Activated naive CD8-positive, alpha-beta T cell treated with anti-CD3 and anti-CD28 coated beads, Interleukin-2, amount 50 U/mL, for 24 hours (primary cell): ENCODE measurements around the gene KCNK7.

Source experiments
- ATAC-seq: fragments of 150-1000 bp; cut with Tn5 transposase; one replicate; pipeline ENCODE4 v1.10.0; 2021
- DNase-seq: peaks from one replicate; pipeline ENCODE4 v3.0.0; 2021
- H3K27ac Mint-ChIP-seq: one replicate; pipeline ENCODE4 v1.8.0; 2021; ENCODE audit warnings: mild to moderate bottlenecking, mixed read lengths
- H3K27me3 Mint-ChIP-seq: one replicate; pipeline ENCODE4 v1.8.0; 2021; ENCODE audit warnings: mixed read lengths
- H3K36me3 Mint-ChIP-seq: one replicate; pipeline ENCODE4 v1.8.0; 2021; ENCODE audit warnings: low read depth, mixed read lengths
- H3K4me1 Mint-ChIP-seq: one replicate; pipeline ENCODE4 v1.8.0; 2021; ENCODE audit warnings: mixed read lengths
- H3K4me3 Mint-ChIP-seq: one replicate; pipeline ENCODE4 v1.8.0; 2021; ENCODE audit warnings: mild to moderate bottlenecking, moderate library complexity, mixed read lengths
- H3K9me3 Mint-ChIP-seq: one replicate; pipeline ENCODE4 v1.8.0; 2021; ENCODE audit warnings: mixed read lengths

Gene KCNK7

DNA sequence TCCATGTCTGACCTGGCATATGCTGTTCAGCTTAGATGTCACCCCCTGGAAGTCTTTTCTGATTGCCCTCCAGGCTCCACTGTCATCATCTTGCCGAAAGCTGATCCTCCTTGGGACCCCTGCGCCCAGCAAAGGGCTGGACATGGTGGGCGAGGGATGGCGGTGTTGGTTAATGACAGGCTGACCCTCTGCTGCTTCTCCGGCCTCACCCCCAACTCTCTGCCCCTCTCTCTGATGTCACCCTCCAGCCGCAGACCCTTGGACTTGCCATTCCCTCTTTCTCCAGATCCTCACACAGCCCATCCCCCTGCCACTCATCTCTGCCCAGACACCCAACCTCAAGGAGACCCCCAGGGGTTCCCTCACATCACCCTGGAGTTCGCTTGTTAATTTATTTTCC lies 17.5 kb downstream of the KCNK7 start:
- H3K4me1 Mint-ChIP-seq, result peaks cover 38% of the 10 kb centered on the region

DNA sequence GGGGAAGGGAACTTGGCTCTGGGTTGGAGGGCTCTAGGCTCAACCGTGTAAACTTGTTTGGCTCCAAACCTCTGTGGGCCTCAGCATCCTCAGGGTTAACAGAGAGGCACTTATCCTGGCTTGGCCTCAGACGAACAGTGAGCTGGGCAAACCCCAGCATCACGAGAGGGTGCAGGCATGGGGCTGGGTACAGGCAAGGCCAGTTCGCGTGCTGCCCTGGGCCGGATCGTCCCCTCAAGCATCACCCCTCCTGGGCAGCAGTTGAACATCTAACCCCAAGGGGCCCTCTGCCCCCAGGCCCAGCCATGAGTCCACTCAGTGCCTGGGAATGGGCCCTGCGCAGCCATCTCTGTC lies 17.9 kb downstream of the KCNK7 start:
- DNase-seq, result no peak
- Mint-ChIP-seq H3K36me3 (peaks cover 23% of the 10 kb centered on the region), H3K27me3 (no peaks in the 10 kb centered on the region), H3K4me3 (peak overlapping the region; percentile 86), H3K27ac (peak overlapping the region; percentile 39), H3K9me3 (no peaks in the 10 kb centered on the region), H3K4me1 (peaks cover 40% of the 10 kb centered on the region)
- ATAC-seq, result no peak

More for the DNA sequence above, 17.5 kb downstream of the KCNK7 start:
- Mint-ChIP-seq H3K9me3 (no peaks in the 10 kb centered on the region), H3K27ac (peak overlapping the region; percentile 39), H3K27me3 (no peaks in the 10 kb centered on the region), H3K36me3 (peaks cover 21% of the 10 kb centered on the region), H3K4me3 (peak overlapping the region; percentile 86)
- no peak for ATAC-seq
- no peak for DNase-seq

DNA sequence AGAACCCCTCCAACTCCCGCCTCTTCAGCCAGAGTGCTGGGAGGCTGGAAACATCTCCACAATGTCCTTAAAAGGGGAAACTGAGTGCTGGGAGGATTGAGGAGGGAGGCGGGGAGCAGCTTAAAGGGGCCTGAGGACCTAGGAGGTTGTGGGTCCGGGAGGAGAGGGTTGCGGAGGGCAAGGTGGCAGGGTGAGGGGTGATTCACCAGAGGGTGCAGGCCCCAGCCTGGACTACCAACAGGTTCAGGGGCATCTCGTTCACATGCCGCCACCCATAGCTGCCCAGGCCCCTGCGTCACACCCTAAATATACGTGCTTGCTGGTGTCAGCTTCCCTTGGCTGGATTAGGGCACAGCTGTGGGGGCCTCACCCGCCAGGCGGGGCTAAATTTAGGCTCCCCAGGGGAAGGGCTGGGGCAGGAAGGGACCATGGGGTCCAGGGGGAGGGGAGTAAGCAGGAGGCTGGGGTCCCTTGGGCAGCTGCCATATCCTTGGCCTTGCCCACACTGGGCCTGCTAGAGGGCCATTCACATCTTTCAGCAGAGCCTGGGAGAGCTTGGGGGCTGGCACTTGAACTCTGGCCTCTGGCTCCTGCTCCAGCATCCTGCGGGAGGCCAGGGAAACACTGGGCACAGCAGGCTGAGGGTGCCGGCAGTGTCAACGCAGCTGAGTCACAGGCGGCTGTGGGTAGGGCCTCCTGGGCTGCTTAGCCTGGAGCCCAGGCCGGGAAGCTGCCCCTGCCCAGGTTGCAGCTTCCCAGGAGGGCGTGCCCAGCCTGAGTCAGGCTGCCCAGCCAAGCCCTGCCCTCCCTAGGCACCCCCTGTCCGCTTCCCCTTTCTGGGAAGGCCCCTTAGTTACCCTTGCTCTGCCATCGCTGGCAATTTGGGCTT lies 18.5 kb downstream of the KCNK7 start:
- DNase-seq (peak; percentile 58), ATAC-seq (peak; percentile 14)
- Mint-ChIP-seq H3K4me1 (peaks cover 42% of the 10 kb centered on the region), H3K27me3 (no peaks in the 10 kb centered on the region), H3K9me3 (no peaks in the 10 kb centered on the region), H3K27ac (peak overlapping the region; percentile 79), H3K36me3 (peaks cover 23% of the 10 kb centered on the region), H3K4me3 (peak overlapping the region; percentile 86)

DNA sequence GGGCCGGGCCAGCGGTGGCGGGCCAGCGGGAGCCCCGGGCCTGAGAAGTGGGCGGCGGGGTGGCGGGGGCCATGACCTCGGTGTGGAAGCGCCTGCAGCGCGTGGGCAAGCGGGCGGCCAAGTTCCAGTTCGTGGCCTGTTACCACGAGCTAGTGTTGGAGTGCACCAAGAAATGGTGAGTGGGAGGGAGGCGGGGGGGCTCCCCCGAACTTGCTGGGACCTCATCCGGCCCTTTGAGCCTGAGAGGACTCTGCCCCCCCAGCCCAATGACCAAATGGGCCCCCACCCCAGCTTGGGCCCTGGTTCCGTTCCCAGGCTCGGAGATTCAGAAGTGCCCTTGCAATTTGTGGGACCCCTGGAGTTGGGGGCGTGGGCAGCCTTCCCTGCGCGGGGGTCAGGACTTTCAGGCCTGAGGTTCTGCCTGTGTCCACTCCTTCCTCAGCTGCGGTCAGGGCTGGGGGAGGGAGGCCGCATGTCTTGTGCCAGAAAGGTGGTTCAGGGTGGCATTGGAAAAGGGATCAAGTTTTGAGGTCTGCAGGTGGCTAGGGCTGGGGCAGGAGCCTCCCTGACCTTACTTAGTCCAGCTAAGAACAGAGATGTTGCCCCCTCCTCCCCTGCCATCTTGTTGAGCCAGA lies 19.3 kb downstream of the KCNK7 start:
- peak; percentile 50 for DNase-seq
- peaks cover 22% of the 10 kb centered on the region for H3K36me3 Mint-ChIP-seq
- no peak for ATAC-seq
- H3K27ac Mint-ChIP-seq, result peak overlapping the region; percentile 79
- no peaks in the 10 kb centered on the region for H3K27me3 Mint-ChIP-seq
- H3K9me3 Mint-ChIP-seq, result no peaks in the 10 kb centered on the region
- peaks cover 50% of the 10 kb centered on the region for H3K4me1 Mint-ChIP-seq
- H3K4me3 Mint-ChIP-seq, result peak overlapping the region; percentile 86

DNA sequence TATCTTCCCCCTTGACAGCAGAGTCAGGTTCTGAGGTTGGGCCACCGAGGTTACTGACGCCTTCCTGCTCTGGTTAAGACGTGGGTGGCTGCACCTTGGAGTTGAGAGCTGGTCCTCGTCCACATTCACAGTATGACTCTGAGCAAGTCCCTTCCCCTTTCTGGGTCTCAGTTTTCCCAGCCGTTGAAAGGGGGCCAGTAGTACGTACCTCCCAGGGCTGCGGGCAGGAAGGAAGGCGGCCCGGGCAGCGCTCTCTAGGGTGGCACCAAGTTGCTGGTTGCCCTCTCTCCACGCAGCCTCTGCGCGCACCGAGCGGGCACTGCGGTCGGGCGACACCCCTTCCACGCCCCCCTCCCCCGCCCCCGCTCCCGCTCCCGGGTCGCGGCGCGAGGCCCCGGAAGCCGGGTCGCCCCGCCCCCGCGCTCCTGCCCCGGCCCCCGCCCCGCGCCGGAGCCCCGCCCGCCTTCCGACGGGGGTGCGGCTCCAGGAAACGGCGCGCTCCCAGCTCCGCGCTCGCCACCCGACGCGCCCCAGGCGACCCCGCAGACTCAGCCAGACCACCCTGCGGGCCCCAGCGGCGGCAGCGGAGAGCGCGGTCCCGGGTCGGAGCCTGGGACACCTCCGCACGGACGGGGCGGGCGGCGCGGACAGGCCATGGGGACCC lies 19.9 kb downstream of the KCNK7 start, which contains the start of gene EHBP1L1:
Gene EHBP1L1 (plus strand): TSS at position 486 of the 664 bp plus-strand sequence. CDS start 250 bp downstream, outside the sequence.
- H3K4me1 Mint-ChIP-seq, result peaks cover 53% of the 10 kb centered on the region
- ATAC-seq, result peak; percentile 47
- H3K36me3 Mint-ChIP-seq, result peaks cover 21% of the 10 kb centered on the region

DNA sequence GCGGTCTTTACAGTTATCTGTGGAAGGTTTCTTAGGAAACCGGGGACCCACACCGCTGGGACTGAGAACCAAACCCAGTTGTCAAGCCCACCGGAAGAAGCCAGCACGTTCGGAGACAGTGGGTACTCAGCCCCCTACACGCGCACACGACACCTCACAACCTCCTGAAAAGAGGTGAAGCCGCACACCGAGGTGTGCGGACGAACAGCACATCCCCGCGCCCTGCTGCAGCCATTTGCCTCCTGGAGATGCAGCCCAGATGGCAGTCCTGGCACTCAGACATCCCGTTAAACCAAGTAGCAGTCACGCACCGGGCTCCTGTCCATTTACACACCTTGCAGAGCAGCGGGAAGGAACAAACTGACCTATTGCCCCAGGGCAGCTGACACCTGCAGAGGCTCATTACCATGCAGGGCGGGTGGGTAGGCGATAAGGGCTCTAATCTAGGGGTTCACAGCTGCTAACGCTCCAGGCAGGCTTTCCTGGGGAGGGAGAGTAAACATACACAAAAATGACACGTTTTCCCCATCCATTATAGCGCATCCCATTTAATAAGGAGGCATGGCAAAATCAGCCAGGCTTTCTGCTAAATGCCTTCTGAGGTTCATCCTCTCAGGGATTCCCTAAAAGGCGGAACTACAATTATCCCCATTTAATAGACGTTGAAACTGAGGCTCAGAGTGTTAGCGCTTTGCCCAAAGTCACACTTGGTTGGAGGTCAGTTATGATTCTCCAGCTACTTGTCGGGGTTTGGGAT lies 20.6 kb downstream of the KCNK7 start:
- peaks cover 20% of the 10 kb centered on the region for H3K36me3 Mint-ChIP-seq
- DNase-seq, result no peak
- no peak for ATAC-seq
- H3K27ac Mint-ChIP-seq, result peak overlapping the region; percentile 91
- H3K9me3 Mint-ChIP-seq, result no peaks in the 10 kb centered on the region
- peaks cover 57% of the 10 kb centered on the region for H3K4me1 Mint-ChIP-seq
- H3K27me3 Mint-ChIP-seq, result no peaks in the 10 kb centered on the region
- H3K4me3 Mint-ChIP-seq, result peak overlapping the region; percentile 86

More for the DNA sequence above, 19.9 kb downstream of the KCNK7 start, which contains the start of gene EHBP1L1:
- peak within 1 kb of the TSS; percentile 91 for H3K27ac Mint-ChIP-seq
- H3K27me3 Mint-ChIP-seq, result no peaks in the 10 kb centered on the region
- H3K4me3 Mint-ChIP-seq, result peak within 1 kb of the TSS; percentile 86
- peak; percentile 78 for DNase-seq
- no peaks in the 10 kb centered on the region for H3K9me3 Mint-ChIP-seq

DNA sequence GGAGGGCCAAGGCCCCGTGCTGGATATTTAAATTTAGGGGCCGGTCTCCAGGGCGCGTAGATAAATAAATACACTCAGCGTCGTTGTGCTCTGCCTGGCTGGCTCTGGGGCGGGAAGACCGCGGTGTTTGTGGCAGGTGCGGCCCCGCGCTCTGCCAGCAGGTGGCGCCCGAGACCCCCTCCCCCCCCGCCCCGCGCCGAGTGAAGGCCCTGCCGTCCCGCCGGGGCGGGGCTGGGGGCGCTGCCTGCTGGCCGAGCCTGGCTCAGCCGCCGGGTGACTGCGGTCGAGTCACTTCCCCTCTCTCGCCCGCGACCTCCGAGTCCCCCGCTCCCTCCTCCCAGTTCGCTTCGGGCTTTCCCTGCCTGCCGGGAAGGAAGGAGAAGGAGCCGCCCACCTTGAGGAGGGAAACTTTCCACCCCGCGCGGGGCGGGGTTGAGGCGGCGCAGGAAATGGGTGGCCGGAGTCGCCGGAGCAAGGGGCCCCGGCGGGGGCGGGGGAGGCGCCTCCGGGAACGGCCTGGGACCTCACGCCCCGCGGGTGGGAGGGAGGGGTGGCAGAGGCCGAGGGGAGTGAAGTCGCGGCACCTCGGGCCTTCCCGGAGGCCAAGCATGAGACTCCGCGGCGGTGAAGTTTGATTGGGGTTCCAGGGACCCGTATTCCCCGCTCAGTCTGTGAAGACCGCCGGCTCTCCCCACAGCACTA lies 21.3 kb downstream of the KCNK7 start:
- peaks cover 18% of the 10 kb centered on the region for H3K36me3 Mint-ChIP-seq

DNA sequence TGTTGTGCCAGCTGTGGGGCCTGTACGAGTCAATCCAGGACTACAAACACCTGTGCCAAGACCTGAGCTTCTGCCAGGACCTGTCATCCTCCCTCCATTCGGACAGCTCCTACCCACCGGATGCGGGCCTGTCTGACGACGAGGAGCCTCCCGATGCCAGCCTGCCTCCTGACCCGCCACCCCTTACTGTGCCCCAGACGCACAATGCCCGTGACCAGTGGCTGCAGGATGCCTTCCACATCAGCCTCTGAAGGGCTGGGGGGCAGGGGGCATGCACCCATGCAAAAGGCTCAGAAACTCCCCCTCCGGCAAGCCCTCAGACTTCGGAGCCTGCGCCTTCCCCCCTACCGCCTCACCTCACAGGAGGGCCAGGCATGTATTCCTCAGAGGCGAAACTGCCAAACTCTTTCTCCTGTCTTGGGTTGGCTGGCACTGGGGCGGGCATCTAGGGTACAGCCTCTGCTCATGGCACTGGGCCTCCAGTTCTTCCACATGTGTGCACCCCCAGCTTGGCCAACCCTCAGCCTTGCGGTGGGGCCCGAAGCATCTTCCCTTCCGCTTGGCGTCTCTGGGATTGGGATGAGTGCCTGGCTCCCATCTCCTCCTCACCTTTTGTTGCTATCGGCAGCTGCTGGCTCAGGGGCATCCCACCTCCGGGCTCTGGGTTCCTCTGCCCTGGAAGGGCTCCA lies 22.1 kb downstream of the KCNK7 start:
- H3K27ac Mint-ChIP-seq, result peak overlapping the region; percentile 80
- peaks cover 19% of the 10 kb centered on the region for H3K36me3 Mint-ChIP-seq
- peak overlapping the region; percentile 80 for H3K4me3 Mint-ChIP-seq
- ATAC-seq, result no peak
- no peaks in the 10 kb centered on the region for H3K27me3 Mint-ChIP-seq
- no peak for DNase-seq
- H3K9me3 Mint-ChIP-seq, result no peaks in the 10 kb centered on the region
- peaks cover 64% of the 10 kb centered on the region for H3K4me1 Mint-ChIP-seq

More for the DNA sequence above, 21.3 kb downstream of the KCNK7 start:
- no peaks in the 10 kb centered on the region for H3K27me3 Mint-ChIP-seq
- peaks cover 59% of the 10 kb centered on the region for H3K4me1 Mint-ChIP-seq
- peak overlapping the region; percentile 86 for H3K4me3 Mint-ChIP-seq
- peak; percentile 95 for DNase-seq
- ATAC-seq, result peak; percentile 18
- H3K9me3 Mint-ChIP-seq, result no peaks in the 10 kb centered on the region
- H3K27ac Mint-ChIP-seq, result peak overlapping the region; percentile 91

DNA sequence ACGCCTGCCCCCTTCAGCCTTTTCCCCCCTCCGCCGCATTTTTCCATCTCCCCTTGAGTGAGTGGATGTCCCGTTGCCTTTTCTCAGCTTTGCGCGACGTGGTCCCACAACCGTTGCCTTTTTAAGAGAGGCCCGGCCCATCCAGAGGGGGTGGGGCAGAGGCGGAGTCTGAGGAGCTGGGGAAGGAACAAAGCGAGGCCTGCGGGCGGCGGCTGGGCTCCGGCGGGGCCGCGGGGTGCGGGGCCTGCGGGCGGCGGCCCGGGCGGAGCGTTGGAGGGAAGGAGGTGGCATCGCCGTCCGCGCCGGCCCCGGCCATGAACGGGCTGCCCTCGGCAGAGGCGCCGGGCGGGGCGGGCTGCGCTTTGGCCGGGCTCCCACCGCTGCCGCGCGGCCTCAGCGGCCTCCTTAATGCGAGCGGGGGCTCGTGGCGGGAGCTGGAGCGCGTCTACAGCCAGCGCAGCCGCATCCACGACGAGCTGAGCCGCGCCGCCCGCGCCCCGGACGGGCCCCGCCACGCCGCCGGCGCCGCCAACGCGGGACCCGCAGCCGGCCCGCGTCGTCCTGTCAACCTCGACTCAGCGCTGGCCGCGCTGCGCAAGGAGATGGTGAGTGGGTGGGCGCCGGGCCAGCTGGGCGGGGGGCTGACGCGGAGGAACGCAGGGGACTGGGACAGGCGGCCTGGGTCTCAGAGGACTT lies 23.1 kb downstream of the KCNK7 start, which contains the start of gene FAM89B:
Gene FAM89B (plus strand): TSS at position 183 of the 696 bp plus-strand sequence. CDS start 132 bp downstream, at position 315.
- H3K27me3 Mint-ChIP-seq, result no peaks in the 10 kb centered on the region
- peaks cover 61% of the 10 kb centered on the region for H3K4me1 Mint-ChIP-seq
- no peaks in the 10 kb centered on the region for H3K9me3 Mint-ChIP-seq
- H3K4me3 Mint-ChIP-seq, result peak within 1 kb of the TSS; percentile 99
- peaks cover 20% of the 10 kb centered on the region for H3K36me3 Mint-ChIP-seq
- H3K27ac Mint-ChIP-seq, result peak within 1 kb of the TSS; percentile 90
- ATAC-seq, result peak; percentile 3
- peak; percentile 91 for DNase-seq

DNA sequence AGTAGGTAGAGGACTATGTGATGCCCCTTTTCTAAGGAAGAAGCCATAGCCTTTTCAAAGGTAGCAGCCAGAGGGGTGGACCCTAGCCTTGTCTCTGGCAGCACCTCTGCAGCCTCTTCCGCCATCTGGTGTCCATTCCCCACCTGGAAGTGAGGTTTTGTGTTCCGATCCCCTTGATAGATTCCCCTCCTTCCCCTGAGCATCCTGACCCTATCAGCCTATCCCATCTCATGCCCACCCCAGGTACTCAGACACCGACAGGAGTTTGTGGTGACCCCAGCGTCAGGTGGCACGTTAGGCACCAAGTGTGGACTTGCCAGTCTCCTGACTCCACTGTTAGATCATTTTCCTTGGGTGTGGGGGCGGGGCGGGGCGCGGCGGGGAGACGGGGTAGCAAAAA lies 23.7 kb downstream of the KCNK7 start:
- H3K27ac Mint-ChIP-seq, result peak overlapping the region; percentile 90
- H3K27me3 Mint-ChIP-seq, result no peaks in the 10 kb centered on the region
- ATAC-seq (no peak), DNase-seq (no peak)
- H3K4me1 Mint-ChIP-seq, result peaks cover 62% of the 10 kb centered on the region
- H3K36me3 Mint-ChIP-seq, result peaks cover 20% of the 10 kb centered on the region
- H3K9me3 Mint-ChIP-seq, result no peaks in the 10 kb centered on the region
- peak overlapping the region; percentile 99 for H3K4me3 Mint-ChIP-seq

DNA sequence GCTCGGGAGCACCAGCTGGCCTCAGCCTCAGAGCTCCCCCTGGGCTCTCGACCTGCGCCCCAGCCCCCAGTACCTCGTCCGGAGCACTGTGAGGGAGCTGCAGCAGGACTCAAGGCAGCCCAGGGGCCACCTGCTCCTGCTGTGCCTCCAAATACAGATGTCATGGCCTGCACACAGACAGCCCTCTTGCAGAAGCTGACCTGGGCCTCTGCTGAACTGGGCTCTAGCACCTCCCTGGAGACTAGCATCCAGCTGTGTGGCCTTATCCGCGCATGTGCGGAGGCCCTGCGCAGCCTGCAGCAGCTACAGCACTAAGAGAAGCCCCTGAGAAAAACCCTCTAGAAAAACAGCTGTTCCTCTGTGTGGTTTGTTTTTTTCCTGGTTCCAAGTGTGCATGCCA lies 24.2 kb downstream of the KCNK7 start:
- Mint-ChIP-seq H3K27ac (peak overlapping the region; percentile 93), H3K9me3 (no peaks in the 10 kb centered on the region), H3K4me1 (peaks cover 63% of the 10 kb centered on the region), H3K27me3 (no peaks in the 10 kb centered on the region), H3K4me3 (peak overlapping the region; percentile 99), H3K36me3 (peaks cover 20% of the 10 kb centered on the region)
- no peak for ATAC-seq
- DNase-seq, result no peak

DNA sequence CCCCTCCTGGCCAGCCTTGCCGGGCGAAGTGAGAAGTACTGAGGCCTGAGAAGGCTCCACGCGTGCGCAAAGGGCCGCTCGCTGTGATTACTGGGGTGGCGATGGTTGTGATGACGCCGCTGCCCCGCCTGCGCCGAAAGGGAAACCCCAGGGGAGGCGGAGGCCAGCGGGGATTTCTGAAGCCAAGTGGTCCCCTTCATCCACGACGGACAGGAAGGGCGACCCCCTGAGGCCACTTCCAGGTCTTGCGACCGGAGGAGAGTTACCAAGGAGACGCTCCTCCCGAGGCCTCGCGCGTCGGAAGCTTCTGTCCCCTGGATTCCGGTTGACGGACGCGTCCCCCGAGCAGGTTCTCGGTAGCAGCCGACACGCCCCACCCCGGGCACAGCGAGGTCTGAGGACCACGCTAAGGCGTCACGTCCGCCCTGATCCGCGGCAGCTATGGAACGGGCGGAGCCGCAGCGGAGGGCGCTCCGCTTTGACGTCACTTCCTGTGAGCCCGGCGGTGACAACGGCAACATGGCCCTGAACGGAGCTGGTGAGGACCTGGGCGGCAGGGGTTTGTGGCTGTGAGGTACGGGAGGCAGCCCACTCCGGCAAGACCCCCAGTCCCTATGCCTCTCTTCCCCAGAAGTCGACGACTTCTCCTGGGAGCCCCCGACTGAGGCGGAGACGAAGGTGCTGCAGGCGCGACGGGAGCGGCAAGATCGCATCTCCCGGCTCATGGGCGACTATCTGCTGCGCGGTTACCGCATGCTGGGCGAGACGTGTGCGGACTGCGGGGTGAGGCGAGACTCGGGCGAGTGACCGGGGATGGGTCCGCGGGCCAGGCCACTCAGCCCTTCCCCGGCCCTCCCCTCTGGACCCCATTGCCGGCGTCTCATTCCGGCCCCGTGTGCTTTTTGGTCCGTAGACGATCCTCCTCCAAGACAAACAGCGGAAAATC lies 25.4 kb downstream of the KCNK7 start, which contains the start of gene ZNRD2:
Gene ZNRD2 (plus strand): TSS at position 505 of the 946 bp plus-strand sequence. CDS start 15 bp downstream, at position 520.
- no peaks in the 10 kb centered on the region for H3K27me3 Mint-ChIP-seq
- no peaks in the 10 kb centered on the region for H3K9me3 Mint-ChIP-seq
- peak; percentile 82 for ATAC-seq
- H3K4me1 Mint-ChIP-seq, result peaks cover 70% of the 10 kb centered on the region
- H3K4me3 Mint-ChIP-seq, result peak within 1 kb of the TSS; percentile 99
- DNase-seq, result peak; percentile 99
- peaks cover 20% of the 10 kb centered on the region for H3K36me3 Mint-ChIP-seq
- peak within 1 kb of the TSS; percentile 93 for H3K27ac Mint-ChIP-seq
